Measurements from ENCODE around the gene TPM4. TPM values are rescaled to one million over a fixed set of nuclear protein-coding genes. Genes with fewer than 3 reads are reported as not detected.
"Not testable (repeated sequence)": the region's sequence is repeated elsewhere in the genome, so short reads cannot be mapped to it uniquely, and the experiment has no call there.

TPM4 gene
- total RNA-seq, 4 donors from 2014 or later = 21.8 to 62.8 (median 44.1) TPM

DNA sequence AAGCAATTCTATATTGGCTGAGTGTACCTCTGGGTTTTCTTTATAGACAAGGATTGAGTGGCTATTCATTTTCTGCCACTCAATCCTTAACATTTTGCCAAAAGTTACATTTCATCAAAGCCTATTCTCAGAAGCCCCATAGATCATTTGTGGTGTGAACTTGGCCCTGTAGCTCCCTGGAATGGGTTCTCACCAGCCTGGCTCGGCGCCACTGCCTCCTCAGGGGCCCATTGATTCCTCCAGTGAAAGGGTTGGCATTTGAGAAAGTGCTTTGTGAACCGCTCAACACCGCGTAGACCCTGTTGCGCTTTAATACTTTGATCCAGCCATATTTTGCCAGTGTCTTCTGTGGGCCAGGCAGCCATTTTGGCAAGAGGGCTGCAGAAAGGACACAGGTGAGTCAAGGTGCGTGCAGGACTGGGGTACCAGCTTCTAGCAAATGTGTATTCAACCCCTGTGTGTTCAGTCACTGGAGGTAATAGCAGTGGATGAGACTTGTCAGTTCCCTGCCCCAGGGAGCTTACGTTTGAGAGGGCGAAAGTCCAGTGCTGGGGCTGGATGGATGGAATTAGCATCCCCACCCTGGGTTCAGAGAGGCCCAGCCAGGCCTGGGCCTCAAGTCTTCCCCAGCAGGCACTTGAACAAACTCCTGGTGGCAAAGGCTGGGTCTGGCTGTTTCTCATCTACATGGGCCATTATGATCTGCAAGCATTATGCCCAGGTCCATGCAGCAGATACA is 39.2 kb downstream of the TPM4 start:
- DNase-seq (no peak), ATAC-seq (no peak)
- H3K36me3 ChIP-seq = peaks cover 0 to 25% of the 10 kb centered on the region in 2 donors
- in situ Hi-C loops (cut with MboI; ENCODE audit: low sequenced_read_pairs in 4 of 4) (loop anchor here in 1 of 4 donors (10.0 kb wide), 1 partner anchor 79 kb away; the partner anchor contains the start of gene AP1M1), intact Hi-C loops (cut with DNase I; ENCODE audit: low total_unique reads) (no loop called here)
- H3K9me3 ChIP-seq = no peaks in the 10 kb centered on the region
- peaks cover 11 to 23% of the 10 kb centered on the region in 2 donors for H3K4me1 ChIP-seq
- H3K27me3 ChIP-seq = no peaks in the 10 kb centered on the region
- H3K27ac ChIP-seq = no peak overlapping the region
- no peak overlapping the region for H3K4me3 ChIP-seq
- TF ChIP-seq, protein P1, sequence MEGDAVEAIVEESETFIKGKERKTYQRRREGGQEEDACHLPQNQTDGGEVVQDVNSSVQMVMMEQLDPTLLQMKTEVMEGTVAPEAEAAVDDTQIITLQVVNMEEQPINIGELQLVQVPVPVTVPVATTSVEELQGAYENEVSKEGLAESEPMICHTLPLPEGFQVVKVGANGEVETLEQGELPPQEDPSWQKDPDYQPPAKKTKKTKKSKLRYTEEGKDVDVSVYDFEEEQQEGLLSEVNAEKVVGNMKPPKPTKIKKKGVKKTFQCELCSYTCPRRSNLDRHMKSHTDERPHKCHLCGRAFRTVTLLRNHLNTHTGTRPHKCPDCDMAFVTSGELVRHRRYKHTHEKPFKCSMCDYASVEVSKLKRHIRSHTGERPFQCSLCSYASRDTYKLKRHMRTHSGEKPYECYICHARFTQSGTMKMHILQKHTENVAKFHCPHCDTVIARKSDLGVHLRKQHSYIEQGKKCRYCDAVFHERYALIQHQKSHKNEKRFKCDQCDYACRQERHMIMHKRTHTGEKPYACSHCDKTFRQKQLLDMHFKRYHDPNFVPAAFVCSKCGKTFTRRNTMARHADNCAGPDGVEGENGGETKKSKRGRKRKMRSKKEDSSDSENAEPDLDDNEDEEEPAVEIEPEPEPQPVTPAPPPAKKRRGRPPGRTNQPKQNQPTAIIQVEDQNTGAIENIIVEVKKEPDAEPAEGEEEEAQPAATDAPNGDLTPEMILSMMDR (IDR thresholded peaks at IDR 0.05 in 4 of 5, conservative IDR thresholded peaks at IDR 0.05 in 1 of 5) = no peak
- no peak for TF ChIP-seq POLR2A (IDR thresholded peaks at IDR 0.05)

DNA sequence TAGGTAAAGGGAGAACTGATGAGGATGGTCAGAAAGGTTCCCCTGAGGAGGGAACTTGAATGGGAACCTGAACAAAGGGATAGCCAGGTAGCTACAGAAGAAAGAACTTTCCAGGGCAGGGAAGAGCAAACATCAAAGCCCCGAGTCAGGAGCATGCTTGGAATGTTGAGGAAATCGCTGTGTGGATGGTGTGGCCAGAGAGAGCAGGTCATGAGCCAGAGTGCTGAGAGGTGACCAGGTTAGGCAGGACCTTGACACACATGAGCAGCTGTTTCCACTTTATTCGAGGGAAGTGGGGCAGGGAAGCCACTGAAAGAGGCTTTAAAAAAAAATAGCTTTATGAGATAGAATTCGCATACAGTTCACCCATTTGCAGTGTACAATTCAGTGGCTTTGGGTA is 39.8 kb downstream of the TPM4 start:
- Histone ChIP-seq H3K27ac (no peak overlapping the region), H3K27me3 (no peaks in the 10 kb centered on the region), H3K4me1 (peaks cover 11 to 20% of the 10 kb centered on the region in 2 donors), H3K9me3 (no peaks in the 10 kb centered on the region), H3K4me3 (no peak overlapping the region), H3K36me3 (peaks cover 0 to 31% of the 10 kb centered on the region in 2 donors)
- intact Hi-C loops (cut with DNase I; ENCODE audit: low total_unique reads) (no loop called here), in situ Hi-C loops (cut with MboI; ENCODE audit: low sequenced_read_pairs in 4 of 4) (loop anchor here in 1 of 4 donors (10.0 kb wide), 1 partner anchor 79 kb away; the partner anchor contains the start of gene AP1M1)
- ATAC-seq = no peak
- TF ChIP-seq, protein P1 (IDR thresholded peaks at IDR 0.05 in 4 of 5, conservative IDR thresholded peaks at IDR 0.05 in 1 of 5) = no peak
- TF ChIP-seq POLR2A (IDR thresholded peaks at IDR 0.05) = no peak
- no peak for DNase-seq

DNA sequence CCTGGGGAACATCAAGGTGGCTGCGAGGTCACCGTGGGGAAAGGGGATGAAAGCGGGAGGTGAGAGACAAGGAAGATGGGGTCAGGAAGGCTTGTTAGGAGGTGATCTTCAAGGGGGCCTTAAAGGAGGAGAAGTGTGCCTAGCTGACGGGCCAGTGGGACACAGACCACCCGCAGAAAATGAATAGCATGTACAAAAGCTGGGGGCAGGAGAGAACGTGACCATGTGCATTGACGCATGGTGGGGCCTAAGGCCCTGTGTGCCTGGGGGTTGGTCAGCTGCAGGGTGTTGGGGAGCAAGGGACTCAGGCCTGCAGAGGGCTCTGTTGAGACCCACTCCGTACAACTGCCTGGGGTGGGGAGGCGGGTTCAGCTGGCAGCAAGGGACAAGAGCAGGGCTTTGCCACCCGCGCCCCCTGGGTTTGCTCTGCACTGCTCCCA is 41.3 kb downstream of the TPM4 start:
- Histone ChIP-seq H3K4me1 (peaks cover 5 to 13% of the 10 kb centered on the region in 2 donors), H3K4me3 (no peak overlapping the region), H3K9me3 (no peaks in the 10 kb centered on the region), H3K36me3 (peaks cover 0 to 46% of the 10 kb centered on the region in 2 donors), H3K27ac (no peak overlapping the region), H3K27me3 (no peaks in the 10 kb centered on the region)
- intact Hi-C loops (cut with DNase I; ENCODE audit: low total_unique reads) = no loop called here
- no peak for DNase-seq
- TF ChIP-seq, protein P1 (IDR thresholded peaks at IDR 0.05 in 4 of 5, conservative IDR thresholded peaks at IDR 0.05 in 1 of 5) = no peak
- no peak for TF ChIP-seq POLR2A (IDR thresholded peaks at IDR 0.05)
- in situ Hi-C loops (cut with MboI; ENCODE audit: low sequenced_read_pairs in 4 of 4) = loop anchor here in 1 of 4 donors (10.0 kb wide), 1 partner anchor 77 kb away; the partner anchor contains the start of gene AP1M1
- no peak for ATAC-seq

DNA sequence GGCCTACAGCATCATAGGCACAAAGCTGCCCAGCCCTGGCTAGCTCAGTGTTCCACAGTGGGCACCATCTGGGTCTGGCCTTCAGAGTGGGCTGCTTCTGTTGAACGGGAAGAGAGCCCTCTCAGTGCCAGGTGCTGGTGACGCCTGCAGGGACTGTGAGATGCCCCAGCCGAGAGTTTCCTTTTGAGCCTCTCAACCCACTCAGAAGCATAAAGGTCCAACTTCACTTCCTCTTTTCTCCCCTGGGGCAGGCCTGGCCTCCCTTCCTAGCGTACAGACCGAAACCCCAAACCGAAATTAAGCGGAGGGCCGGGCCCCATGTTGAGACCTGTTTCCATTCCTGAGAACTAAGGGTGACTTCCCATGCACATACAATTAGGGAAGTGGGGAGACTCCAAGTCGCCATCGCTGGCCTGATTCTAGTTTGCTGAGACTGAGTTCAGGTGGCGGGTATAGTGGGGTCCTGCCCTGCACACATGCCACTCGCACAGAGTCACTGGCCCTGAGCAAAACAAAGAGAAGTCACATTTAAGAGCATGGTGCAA is 42.3 kb downstream of the TPM4 start:
- peaks cover 0 to 55% of the 10 kb centered on the region in 2 donors for H3K36me3 ChIP-seq
- TF ChIP-seq POLR2A (IDR thresholded peaks at IDR 0.05) = no peak
- TF ChIP-seq, protein P1 (IDR thresholded peaks at IDR 0.05 in 4 of 5, conservative IDR thresholded peaks at IDR 0.05 in 1 of 5) = no peak
- H3K4me1 ChIP-seq = peaks cover 0 to 4% of the 10 kb centered on the region in 2 donors
- H3K27me3 ChIP-seq = no peaks in the 10 kb centered on the region
- no peak overlapping the region for H3K27ac ChIP-seq
- DNase-seq = no peak
- no peak for ATAC-seq
- no peaks in the 10 kb centered on the region for H3K9me3 ChIP-seq
- in situ Hi-C loops (cut with MboI; ENCODE audit: low sequenced_read_pairs in 4 of 4) (loop anchor here in 1 of 4 donors (10.0 kb wide), 1 partner anchor 76 kb away; the partner anchor contains the start of gene AP1M1), intact Hi-C loops (cut with DNase I; ENCODE audit: low total_unique reads) (no loop called here)
- no peak overlapping the region for H3K4me3 ChIP-seq

DNA sequence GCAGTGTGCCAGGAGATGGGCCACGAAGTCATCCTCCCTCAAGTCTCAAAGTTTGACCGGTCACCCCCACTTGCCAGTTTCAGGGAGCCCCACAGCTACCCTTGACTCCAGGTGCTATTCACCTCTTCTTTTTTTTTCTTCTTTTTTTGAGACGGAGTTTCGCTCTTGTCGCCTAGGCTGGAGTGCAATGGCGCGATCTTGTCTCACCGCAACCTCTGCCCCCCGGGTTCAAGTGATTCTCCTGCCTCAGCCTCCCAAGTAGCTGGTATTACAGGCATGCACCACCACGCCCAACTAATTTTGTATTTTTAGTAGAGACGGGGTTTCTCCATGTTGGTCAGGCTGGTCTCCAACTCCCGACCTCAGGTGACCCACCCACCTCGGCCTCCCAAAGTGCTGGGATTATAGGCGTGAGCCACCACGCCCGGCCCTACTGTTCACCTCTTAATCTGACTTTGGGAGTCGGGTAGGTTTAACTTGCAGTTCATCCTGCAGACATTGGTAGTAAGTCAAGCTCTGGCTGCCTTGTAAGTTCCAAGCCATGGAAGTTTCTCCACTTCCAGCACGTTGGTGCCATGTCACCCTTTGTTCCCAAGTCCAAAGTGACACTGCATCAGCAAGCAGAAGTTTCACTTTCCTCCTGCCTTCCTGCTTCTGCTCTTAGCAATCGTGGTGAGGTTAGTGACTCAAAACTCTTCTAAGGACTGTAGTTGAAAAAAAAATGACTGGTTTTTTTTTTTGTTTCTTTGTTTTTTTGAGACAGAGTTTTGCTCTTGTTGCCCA is 43.0 kb downstream of the TPM4 start:
- peaks cover 0 to 61% of the 10 kb centered on the region in 2 donors for H3K36me3 ChIP-seq
- in situ Hi-C loops (cut with MboI; ENCODE audit: low sequenced_read_pairs in 4 of 4) = loop anchor here in 1 of 4 donors (10.0 kb wide), 1 partner anchor 76 kb away; the partner anchor contains the start of gene AP1M1
- ATAC-seq; H3K4me3 ChIP-seq; H3K27me3 ChIP-seq; H3K4me1 ChIP-seq; intact Hi-C loops (cut with DNase I; ENCODE audit: low total_unique reads); H3K27ac ChIP-seq; DNase-seq; H3K9me3 ChIP-seq: not testable (repeated sequence)
